Suppressor macrophage (primary cell): ENCODE measurements around the gene PPRC1.

Experiments
- DNase-seq, 4 experiments: peaks; one replicate each; pipeline ENCODE4 v3.0.0-alpha.2; 2020 to 2022

PPRC1 gene

GRCh38 chr10:102195296-102195870 is 62.5 kb downstream of the PPRC1 start:
- DNase-seq = peak in 1 of 4 experiments; percentile 22

GRCh38 chr10:102196893-102197292 is 64.1 kb downstream of the PPRC1 start:
- DNase-seq = no peak

- no peak for DNase-seq
Observed at GRCh38 chr10:102198027-102198426, 65.2 kb downstream of the PPRC1 start.
